AG04450 (cell line): ENCODE data around the gene PTPRCAP. TPM values are rescaled to one million over a fixed set of nuclear protein-coding genes. Genes with fewer than 3 reads are reported as not detected.

Source experiments
- CTCF ChIA-PET: fragments of 300-600, 350-600 bp; formaldehyde crosslinking; extraction: SDS; loops from one replicate; lab custom pipeline; 2022; ENCODE audit warnings: antibody characterized with exemption, inconsistent platforms; lab: Charles Lee
- POLR2A ChIA-PET: fragments of 350-600 bp; formaldehyde crosslinking; extraction: SDS; loops from one replicate; lab custom pipeline; 2021; ENCODE audit warnings: antibody characterized with exemption, inconsistent platforms; lab: Yijun Ruan, JAX
- DNase-seq: peaks from one replicate; pipeline ENCODE4 v3.0.0-alpha.2; 2011; ENCODE audit warnings: low read depth, low spot score
- H3K27ac ChIP-seq: one replicate; pipeline ENCODE4 v1.5.1; 2012; ENCODE audit warnings: low read depth, low read length, control low read depth
- H3K27me3 ChIP-seq: one replicate; pipeline ENCODE4 v1.6.0; 2012; ENCODE audit warnings: low read length; ENCODE audit not compliant: control insufficient read depth, insufficient read depth
- H3K4me3 ChIP-seq: 2 replicates; pipeline ENCODE4 v1.5.1; 2011; ENCODE audit warnings: mild to moderate bottlenecking, low read depth, low read length, control low read depth
- H3K9me3 ChIP-seq: 2 replicates; pipeline ENCODE4 v1.5.1; 2012; ENCODE audit warnings: low read length; ENCODE audit not compliant: control insufficient read depth, insufficient read depth
- polyA plus RNA-seq: library from polyadenylated mRNA; depleted of rRNA; stranded (reverse); fragments of >200 nt; gene quantifications from 2 replicates; pipeline ENCODE4 v1.2.3, GENCODE V29; 2011
- TF ChIP-seq, protein P1 (sequence below): IDR thresholded peaks from 2 replicates; pipeline ENCODE4 v1.5.1; 2011; ENCODE audit warnings: low read depth, low read length, control low read depth, inconsistent platforms

Gene PTPRCAP
- polyA plus RNA-seq, 1 experiment: 0.07 TPM

DNA sequence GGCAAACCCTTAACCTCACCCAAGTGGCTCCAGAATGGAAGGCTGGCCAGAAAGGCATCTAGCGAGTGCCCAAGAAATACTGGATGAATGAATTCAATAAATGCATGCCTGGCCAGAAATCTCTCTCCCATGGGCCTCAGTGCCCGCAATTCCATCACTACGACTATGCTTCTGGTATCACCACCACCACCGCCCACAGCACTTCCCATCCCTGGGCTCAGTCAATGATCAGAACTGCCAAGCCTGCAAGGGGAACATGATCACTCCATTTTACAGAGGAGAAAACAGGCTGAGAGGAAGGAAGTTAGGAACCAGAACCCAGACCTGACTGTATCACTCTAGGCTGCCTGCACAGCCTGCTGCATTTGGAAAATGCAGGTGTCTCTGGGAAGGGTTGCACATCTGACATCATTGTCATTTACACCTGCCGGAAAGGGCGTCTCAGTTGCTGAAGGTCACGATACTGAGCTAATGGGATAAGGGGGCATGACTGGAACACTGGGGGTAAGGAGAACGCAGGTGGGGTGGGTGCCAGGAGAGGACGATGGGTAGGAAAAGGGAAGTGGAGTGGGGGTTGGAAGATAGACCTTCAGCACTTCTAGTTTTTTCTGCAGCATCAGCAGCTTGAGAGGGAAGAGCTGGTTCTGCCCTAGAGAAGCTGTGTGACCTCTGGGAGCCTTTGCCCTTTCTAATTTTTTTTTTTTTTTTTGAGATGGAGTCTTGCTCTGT lies 11.8 kb upstream of the PTPRCAP start:
- POLR2A ChIA-PET: interaction anchor here (0.6 kb wide), 2 partner anchors 9 to 15 kb away, joined by 3 read pairs; no protein-coding TSS in a partner anchor
- Histone ChIP-seq H3K27me3 (peaks cover 3% of the 10 kb centered on the region), H3K27ac (no peak overlapping the region), H3K4me3 (no peak overlapping the region), H3K9me3 (no peaks in the 10 kb centered on the region; the same call in 1 of the 2 replicates)
- DNase-seq: no peak
- CTCF ChIA-PET: interaction anchor here (0.6 kb wide), 1 partner anchor 203 kb away, joined by 3 read pairs; no protein-coding TSS in a partner anchor
- TF ChIP-seq, protein P1, sequence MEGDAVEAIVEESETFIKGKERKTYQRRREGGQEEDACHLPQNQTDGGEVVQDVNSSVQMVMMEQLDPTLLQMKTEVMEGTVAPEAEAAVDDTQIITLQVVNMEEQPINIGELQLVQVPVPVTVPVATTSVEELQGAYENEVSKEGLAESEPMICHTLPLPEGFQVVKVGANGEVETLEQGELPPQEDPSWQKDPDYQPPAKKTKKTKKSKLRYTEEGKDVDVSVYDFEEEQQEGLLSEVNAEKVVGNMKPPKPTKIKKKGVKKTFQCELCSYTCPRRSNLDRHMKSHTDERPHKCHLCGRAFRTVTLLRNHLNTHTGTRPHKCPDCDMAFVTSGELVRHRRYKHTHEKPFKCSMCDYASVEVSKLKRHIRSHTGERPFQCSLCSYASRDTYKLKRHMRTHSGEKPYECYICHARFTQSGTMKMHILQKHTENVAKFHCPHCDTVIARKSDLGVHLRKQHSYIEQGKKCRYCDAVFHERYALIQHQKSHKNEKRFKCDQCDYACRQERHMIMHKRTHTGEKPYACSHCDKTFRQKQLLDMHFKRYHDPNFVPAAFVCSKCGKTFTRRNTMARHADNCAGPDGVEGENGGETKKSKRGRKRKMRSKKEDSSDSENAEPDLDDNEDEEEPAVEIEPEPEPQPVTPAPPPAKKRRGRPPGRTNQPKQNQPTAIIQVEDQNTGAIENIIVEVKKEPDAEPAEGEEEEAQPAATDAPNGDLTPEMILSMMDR: no peak

- H3K9me3 ChIP-seq: no peaks in the 10 kb centered on the region; the same call in 1 of the 2 replicates
- ChIA-PET POLR2A (no interaction called here), CTCF (interaction anchor here (0.6 kb wide), 1 partner anchor 204 kb away, joined by 3 read pairs; no protein-coding TSS in a partner anchor)
- H3K27ac ChIP-seq: no peak overlapping the region
- TF ChIP-seq, protein P1: no peak
- no peak for DNase-seq
- H3K27me3 ChIP-seq: peaks cover 3% of the 10 kb centered on the region
- no peak overlapping the region for H3K4me3 ChIP-seq
These were observed 10.7 kb upstream of the PTPRCAP start for GRCh38 chr11:67448220-67448609.

DNA sequence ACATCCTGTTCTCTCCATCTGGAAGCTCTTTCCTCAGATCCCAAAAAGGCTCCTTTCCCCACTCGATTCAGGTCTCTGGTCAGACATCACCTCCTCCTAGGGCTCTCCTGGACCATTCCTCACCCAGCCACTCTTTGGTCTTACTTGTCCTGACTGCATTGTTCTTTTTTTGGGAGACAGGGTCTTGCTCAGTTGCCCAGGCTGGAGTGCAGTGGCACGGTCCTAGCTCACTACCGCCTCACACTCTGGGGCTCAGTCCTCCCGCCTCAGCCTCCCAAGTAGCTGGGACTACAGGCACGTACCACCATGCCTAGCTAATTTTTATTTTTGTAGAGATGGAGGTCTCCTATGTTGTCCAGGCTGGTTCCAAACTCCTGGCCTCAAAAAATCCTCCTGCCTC lies 8.0 kb upstream of the PTPRCAP start:
- TF ChIP-seq, protein P1: no peak
- no peaks in the 10 kb centered on the region; the same call in 1 of the 2 replicates for H3K9me3 ChIP-seq
- no peak overlapping the region for H3K27ac ChIP-seq
- CTCF ChIA-PET: no interaction called here
- H3K27me3 ChIP-seq: no peaks in the 10 kb centered on the region
- H3K4me3 ChIP-seq: no peak overlapping the region
- POLR2A ChIA-PET: no interaction called here
- DNase-seq: no peak

- no peak for DNase-seq
- Histone ChIP-seq H3K9me3 (no peaks in the 10 kb centered on the region; the same call in 1 of the 2 replicates), H3K27ac (peak overlapping the region; percentile 47), H3K4me3 (peak overlapping the region; percentile 85), H3K27me3 (no peaks in the 10 kb centered on the region)
- CTCF ChIA-PET: interaction anchor here (0.6 kb wide), 1 partner anchor 60 kb away, joined by 3 read pairs; no protein-coding TSS in a partner anchor
- POLR2A ChIA-PET: interaction anchor here (0.6 kb wide), 1 partner anchor 26 kb away, joined by 4 read pairs; the partner anchor contains the start of gene TMEM134
- TF ChIP-seq, protein P1: no peak
These were observed 5.3 kb upstream of the PTPRCAP start for GRCh38 chr11:67442504-67443404.
